Peyer's patch (tissue), 4 donors: Measurements from ENCODE around the gene CHD5. TPM values are rescaled to one million over a fixed set of nuclear protein-coding genes. Genes with fewer than 3 reads are reported as not detected.

ENCODE experiments used
- DNase-seq, 3 donors: peaks; one replicate each; pipeline ENCODE4 v3.0.0-alpha.2; 2017 to 2019
- H3K27ac ChIP-seq, 4 donors: fragments of 200-600 bp; sonication (generic); one replicate each; pipeline ENCODE4 v1.5.1; 2016 to 2019
- H3K27me3 ChIP-seq, 2 donors: fragments of 200-600 bp; sonication (generic); one replicate each; pipeline ENCODE4 v1.5.1; 2019
- H3K36me3 ChIP-seq, 3 donors: fragments of 200-600 bp; sonication (generic); one replicate each; pipeline ENCODE4 v1.5.1; 2016 to 2019
- H3K4me1 ChIP-seq, 4 donors: fragments of 200-600 bp; sonication (generic); one replicate each; pipeline ENCODE4 v1.5.1; 2016 to 2019
- H3K4me3 ChIP-seq, 4 donors: fragments of 200-600 bp; sonication (generic); 1 replicate in 3 of 4; 2 replicates in 1 of 4; pipeline ENCODE4 v1.5.1; 2016 to 2019; ENCODE audit warnings: mild to moderate bottlenecking in 1 of 4
- H3K9me3 ChIP-seq, 4 donors: fragments of 200-600 bp; sonication (generic); one replicate each; pipeline ENCODE4 v1.5.1; 2016 to 2019; ENCODE audit warnings: mild to moderate bottlenecking in 1 of 4
- POLR2A ChIP-seq, 2 donors: fragments of 450-650 bp; IDR thresholded peaks; one replicate each; pipeline ENCODE4 v1.5.1; 2017; ENCODE audit warnings: antibody characterized with exemption in 2 of 2, mild to moderate bottlenecking in 2 of 2, moderate library complexity in 2 of 2
- total RNA-seq, 4 donors: library from RNA; depleted of rRNA; stranded (reverse); fragments of >200 nt; gene quantifications; one replicate each; pipeline ENCODE4 v1.1.0, GENCODE V29; 2016
- TF ChIP-seq, protein P1 (sequence below), 6 experiments: fragments of 450-650 bp in 4 of 6; fragments of 200-600 bp in 2 of 6; sonication (generic) in 1 of 6; IDR thresholded peaks; one replicate each; pipeline ENCODE4 v1.5.1; 2017 to 2019; ENCODE audit warnings: antibody characterized with exemption in 6 of 6, mild to moderate bottlenecking in 3 of 6, moderate library complexity in 1 of 6

Gene CHD5
- total RNA-seq, 4 donors from 2014 or later = under 0.01 to 0.66 (median 0.22) TPM

DNA sequence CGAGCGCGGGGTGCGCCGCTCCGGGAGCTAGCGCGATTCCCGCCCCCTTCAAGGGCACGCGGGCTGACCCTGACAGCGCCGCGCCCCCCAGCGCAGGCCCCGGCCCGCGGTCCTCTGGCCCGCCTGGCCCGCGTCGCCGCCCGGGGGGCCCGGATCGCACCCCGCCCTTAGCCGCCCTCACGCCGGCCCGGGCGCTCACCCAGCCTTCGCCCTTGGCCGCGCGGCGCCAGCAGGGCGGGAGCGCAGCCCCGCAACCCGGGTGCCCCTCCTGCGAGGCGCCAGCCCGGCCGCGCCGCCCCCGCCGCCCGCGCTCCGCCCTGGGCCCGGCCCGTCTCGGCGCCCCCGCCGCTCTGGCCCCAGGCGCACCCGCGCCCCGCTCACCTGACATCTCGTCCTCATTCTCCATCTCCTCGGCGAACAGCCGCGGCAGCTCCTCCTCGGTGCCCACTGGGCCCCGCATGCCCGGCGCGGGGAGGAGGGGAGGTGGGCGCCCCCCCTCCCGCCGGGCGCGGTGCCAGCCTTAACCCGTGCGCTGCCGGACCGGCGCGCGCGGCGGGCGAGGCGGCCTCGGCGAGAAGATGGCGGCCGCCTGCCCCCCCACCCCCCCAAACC lies 451 bp downstream of the CHD5 start:
- H3K27ac ChIP-seq = no peak overlapping the region
- H3K4me1 ChIP-seq = peaks cover 0 to 29% (median 8%) of the 10 kb centered on the region in 4 donors
- H3K4me3 ChIP-seq = peak overlapping the region in 2 of 4 donors; percentile 32 to 33
- TF ChIP-seq, protein P1, sequence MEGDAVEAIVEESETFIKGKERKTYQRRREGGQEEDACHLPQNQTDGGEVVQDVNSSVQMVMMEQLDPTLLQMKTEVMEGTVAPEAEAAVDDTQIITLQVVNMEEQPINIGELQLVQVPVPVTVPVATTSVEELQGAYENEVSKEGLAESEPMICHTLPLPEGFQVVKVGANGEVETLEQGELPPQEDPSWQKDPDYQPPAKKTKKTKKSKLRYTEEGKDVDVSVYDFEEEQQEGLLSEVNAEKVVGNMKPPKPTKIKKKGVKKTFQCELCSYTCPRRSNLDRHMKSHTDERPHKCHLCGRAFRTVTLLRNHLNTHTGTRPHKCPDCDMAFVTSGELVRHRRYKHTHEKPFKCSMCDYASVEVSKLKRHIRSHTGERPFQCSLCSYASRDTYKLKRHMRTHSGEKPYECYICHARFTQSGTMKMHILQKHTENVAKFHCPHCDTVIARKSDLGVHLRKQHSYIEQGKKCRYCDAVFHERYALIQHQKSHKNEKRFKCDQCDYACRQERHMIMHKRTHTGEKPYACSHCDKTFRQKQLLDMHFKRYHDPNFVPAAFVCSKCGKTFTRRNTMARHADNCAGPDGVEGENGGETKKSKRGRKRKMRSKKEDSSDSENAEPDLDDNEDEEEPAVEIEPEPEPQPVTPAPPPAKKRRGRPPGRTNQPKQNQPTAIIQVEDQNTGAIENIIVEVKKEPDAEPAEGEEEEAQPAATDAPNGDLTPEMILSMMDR (IDR thresholded peaks at IDR 0.05) = no peak
- TF ChIP-seq POLR2A (IDR thresholded peaks at IDR 0.05) = no peak
- no peaks in the 10 kb centered on the region for H3K9me3 ChIP-seq
- no peaks in the 10 kb centered on the region for H3K36me3 ChIP-seq
- DNase-seq = no peak
- H3K27me3 ChIP-seq = peaks cover 0 to 33% of the 10 kb centered on the region in 2 donors

DNA sequence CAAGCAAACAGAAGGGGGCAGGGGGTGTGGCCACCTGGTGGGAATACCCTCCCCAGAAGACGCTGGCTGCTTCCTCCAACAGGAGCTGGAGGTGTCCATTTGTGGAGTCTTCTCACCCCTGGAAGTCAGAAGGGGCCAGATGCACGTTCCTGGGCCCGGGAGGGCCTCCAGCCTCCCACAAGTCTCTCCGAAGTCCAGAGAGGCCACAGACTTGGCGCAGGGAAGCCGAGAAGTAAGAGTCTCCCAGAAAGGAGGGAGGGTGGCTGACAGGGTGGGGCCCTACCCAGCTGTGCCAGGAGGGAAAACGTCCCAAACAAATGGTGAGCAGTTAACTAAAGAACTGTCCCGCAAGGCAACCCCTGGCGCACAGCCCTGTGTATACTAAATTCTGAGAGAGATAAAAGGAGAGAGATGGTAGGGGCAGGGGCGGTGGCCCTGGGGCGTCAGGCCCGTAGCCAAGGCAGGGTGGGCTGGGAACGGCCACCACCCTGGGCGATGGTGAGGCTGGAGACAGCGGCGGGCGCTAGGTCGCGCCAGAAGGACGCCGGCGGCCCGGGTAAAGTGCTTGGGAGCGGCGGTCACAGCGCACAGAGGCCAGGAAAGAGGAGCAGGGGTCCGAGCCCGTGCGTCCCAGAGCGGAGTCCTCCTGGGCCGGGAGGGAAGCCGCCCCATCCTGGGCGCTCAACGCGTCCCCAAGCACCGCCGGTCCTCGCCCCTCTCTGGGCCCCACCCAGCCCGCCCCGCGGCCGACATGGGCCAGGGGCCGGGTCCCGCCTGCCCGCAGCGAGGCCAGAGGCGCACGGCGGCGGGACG lies 1.2 kb downstream of the CHD5 start:
- H3K27ac ChIP-seq = no peak overlapping the region
- no peaks in the 10 kb centered on the region for H3K9me3 ChIP-seq
- peaks cover 0 to 29% (median 8%) of the 10 kb centered on the region in 4 donors for H3K4me1 ChIP-seq
- peaks cover 0 to 33% of the 10 kb centered on the region in 2 donors for H3K27me3 ChIP-seq
- H3K36me3 ChIP-seq = no peaks in the 10 kb centered on the region
- TF ChIP-seq POLR2A (IDR thresholded peaks at IDR 0.05) = no peak
- TF ChIP-seq, protein P1 (IDR thresholded peaks at IDR 0.05) = no peak
- DNase-seq = no peak
- H3K4me3 ChIP-seq = peak overlapping the region in 1 of 4 donors; percentile 6

DNA sequence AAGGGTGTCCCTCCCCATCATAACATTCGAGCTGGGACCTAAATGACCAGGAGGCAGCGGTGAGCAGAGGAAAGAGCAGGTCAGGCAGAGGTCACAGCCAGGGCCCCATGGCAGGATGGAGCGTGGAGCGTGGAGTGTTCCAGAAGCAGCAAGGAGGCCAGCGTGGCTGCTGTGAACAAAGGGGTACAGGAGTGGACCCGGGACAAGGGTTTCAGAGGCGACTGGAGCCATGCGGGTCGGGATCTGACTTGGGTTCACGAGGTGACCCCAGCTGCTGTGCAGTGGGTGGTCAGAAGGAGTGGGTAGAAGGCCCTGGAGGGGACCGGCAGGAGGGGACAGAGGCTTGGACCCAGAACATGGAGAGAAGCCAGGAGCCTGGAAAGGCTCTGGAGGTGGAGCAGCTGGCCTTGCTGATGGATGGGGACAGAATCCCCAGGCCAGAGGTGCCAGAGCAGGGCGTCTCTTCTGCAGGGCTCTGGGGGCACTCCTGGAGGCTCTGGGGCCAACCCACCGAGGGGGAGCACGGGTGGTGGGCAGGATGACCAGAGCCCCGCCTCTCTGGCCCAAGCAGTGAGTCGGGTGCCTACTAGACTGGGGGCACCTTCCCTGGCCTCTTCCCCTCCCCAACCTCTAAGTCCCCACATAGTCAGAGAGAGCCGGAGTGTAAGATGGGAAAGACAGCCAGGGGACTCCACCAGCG lies 2.3 kb downstream of the CHD5 start:
- H3K9me3 ChIP-seq = no peaks in the 10 kb centered on the region
- H3K4me1 ChIP-seq = peaks cover 0 to 29% (median 8%) of the 10 kb centered on the region in 4 donors
- no peak for DNase-seq
- no peaks in the 10 kb centered on the region for H3K36me3 ChIP-seq
- no peak overlapping the region for H3K27ac ChIP-seq
- TF ChIP-seq, protein P1 (IDR thresholded peaks at IDR 0.05) = no peak
- TF ChIP-seq POLR2A (IDR thresholded peaks at IDR 0.05) = no peak
- no peak overlapping the region for H3K4me3 ChIP-seq
- H3K27me3 ChIP-seq = peaks cover 0 to 33% of the 10 kb centered on the region in 2 donors

DNA sequence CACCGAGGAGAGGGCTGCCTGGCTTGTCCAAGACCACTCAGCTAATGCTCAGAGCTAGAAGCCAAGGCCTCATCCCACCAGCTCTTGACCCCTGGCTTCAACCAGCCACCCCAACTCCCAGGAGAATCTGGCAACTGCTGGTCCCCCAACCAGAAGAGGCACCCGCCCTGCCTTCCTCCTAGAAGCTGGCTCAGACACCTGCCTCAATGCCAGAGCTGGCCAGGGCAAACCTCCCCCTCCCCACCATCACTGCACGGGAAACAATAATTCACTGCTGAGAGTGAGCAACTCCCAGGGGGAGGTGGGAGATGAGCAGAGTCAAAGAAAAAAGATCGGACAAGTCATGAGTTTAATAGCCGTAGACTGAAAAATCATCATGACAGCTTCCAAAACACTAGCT lies 3.3 kb downstream of the CHD5 start:
- DNase-seq = no peak
- H3K27me3 ChIP-seq = peaks cover 0 to 33% of the 10 kb centered on the region in 2 donors
- TF ChIP-seq POLR2A (IDR thresholded peaks at IDR 0.05) = no peak
- TF ChIP-seq, protein P1 (IDR thresholded peaks at IDR 0.05) = no peak

DNA sequence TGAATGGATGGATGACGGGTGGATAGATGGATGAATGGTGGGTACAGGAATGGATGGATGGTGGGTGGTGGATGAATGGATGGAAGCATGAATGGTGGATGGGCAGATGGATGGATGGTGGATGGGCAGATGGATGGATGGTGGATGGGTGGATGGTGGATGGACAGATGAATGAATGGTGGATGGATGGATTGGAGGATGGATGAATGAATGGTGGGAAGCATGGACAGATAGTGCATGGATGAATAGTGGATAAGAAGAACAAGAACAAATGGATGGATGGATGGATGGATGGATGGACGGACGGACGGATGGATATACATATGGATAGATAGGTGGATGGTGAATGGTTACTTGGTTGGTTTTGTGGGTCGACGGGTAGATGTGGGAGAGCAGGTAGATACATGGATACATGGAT lies 4.7 kb downstream of the CHD5 start:
- peaks cover 0 to 29% of the 10 kb centered on the region in 2 donors for H3K27me3 ChIP-seq
- H3K4me3 ChIP-seq = no peak overlapping the region
- H3K4me1 ChIP-seq = peaks cover 0 to 17% (median 6%) of the 10 kb centered on the region in 4 donors
- TF ChIP-seq, protein P1 (IDR thresholded peaks at IDR 0.05) = no peak
- TF ChIP-seq POLR2A (IDR thresholded peaks at IDR 0.05) = no peak
- no peak for DNase-seq
- H3K27ac ChIP-seq = no peak overlapping the region
- no peaks in the 10 kb centered on the region for H3K9me3 ChIP-seq
- no peaks in the 10 kb centered on the region for H3K36me3 ChIP-seq

More for the DNA sequence above, 3.3 kb downstream of the CHD5 start:
- H3K36me3 ChIP-seq = no peaks in the 10 kb centered on the region
- H3K9me3 ChIP-seq = no peaks in the 10 kb centered on the region
- H3K27ac ChIP-seq = no peak overlapping the region
- peaks cover 0 to 29% (median 8%) of the 10 kb centered on the region in 4 donors for H3K4me1 ChIP-seq
- H3K4me3 ChIP-seq = no peak overlapping the region
